Fibroblast of mammary gland (primary cell): ENCODE measurements around the gene TREM1.

Experiments
- DNase-seq: peaks from one replicate; pipeline ENCODE4 v3.0.0-alpha.2; 2010; ENCODE audit warnings: low read depth
- H3K4me3 ChIP-seq: 2 replicates; pipeline ENCODE4 v1.5.1; 2011; ENCODE audit warnings: low read depth, mild to moderate bottlenecking, low read length, moderate library complexity; ENCODE audit not compliant: control insufficient read depth
- CTCF ChIP-seq: conservative IDR thresholded peaks from 2 replicates; pipeline ENCODE4 v1.5.1; 2011; ENCODE audit warnings: low read depth, low read length, inconsistent platforms; ENCODE audit not compliant: control insufficient read depth, insufficient read depth

Gene TREM1

DNA sequence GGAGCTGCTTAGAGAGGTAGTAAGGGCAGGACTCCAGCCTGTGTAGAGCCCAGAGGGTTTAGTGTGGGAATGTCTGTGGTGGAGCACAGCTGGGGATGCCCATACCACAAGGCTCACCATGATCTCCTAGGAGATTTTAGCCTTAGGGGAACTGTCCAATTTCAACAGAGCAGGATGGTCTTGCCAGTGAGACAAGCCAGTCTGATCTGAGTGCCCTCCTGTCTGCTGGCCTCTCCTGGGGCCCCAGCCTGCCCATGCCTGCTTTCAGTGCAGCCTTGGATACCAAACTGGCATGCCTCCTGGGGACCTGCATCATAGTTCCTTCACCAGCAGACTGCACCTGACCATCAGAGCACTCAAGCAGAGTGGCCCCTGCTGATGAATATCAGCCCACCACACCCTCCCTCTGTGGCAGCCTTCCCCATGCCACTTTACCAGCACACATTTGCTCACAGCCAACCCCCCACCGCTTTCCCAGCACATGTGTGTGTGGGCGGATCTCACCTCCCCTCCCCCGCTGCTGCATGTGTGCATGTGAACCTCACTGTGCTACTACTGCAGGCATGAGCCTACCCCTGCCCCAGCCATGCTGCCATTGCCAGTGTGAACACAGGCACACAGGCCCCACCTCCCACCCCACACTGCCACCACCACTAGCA lies 7.9 kb upstream of the TREM1 start:
- TF ChIP-seq CTCF, result no peak
- no peak for DNase-seq
- H3K4me3 ChIP-seq, result no peak overlapping the region

DNA sequence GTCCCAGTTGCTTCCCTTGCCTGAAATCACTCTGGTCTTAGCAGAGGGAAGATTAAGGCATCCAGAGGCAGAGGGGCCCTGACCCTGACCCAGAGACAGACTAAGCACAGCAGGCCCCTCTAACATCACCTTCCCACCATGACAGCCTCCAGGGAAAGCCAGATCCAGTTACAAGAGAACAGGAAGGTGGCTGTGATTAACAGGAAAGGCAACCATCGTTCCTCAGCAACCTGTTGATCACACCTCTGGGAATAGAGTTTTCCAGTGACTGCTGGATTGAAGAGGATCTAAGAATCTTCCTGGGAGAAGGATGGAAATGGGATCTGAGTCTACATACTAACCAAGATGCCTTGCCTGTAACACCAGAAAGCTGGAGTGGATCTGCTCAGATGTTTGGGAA lies 5.2 kb upstream of the TREM1 start:
- no peak for TF ChIP-seq CTCF
- no peak overlapping the region for H3K4me3 ChIP-seq
- DNase-seq, result no peak

- no peak for TF ChIP-seq CTCF
- H3K4me3 ChIP-seq, result no peak overlapping the region
- DNase-seq, result no peak
These were observed 3.3 kb upstream of the TREM1 start for GRCh38 chr6:41289815-41290214.

DNA sequence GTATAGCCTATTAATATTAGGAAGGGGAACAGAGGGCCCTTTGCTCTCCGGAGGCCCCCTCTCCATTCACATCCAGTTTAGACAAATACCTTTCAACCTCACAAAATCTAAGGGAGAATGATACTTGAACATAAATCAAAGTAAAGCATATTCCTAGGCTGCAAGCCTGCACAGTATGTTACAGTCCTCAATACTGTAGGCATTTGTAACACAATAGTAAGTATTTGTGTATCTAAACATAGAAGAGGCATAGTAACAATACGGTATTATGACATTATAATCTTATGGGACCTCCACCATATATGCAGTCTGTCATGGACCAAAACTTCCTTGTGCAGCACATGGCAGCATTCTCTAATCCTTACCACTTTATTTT lies 2.3 kb upstream of the TREM1 start:
- DNase-seq, result no peak
- no peak for TF ChIP-seq CTCF
- H3K4me3 ChIP-seq, result no peak overlapping the region

DNA sequence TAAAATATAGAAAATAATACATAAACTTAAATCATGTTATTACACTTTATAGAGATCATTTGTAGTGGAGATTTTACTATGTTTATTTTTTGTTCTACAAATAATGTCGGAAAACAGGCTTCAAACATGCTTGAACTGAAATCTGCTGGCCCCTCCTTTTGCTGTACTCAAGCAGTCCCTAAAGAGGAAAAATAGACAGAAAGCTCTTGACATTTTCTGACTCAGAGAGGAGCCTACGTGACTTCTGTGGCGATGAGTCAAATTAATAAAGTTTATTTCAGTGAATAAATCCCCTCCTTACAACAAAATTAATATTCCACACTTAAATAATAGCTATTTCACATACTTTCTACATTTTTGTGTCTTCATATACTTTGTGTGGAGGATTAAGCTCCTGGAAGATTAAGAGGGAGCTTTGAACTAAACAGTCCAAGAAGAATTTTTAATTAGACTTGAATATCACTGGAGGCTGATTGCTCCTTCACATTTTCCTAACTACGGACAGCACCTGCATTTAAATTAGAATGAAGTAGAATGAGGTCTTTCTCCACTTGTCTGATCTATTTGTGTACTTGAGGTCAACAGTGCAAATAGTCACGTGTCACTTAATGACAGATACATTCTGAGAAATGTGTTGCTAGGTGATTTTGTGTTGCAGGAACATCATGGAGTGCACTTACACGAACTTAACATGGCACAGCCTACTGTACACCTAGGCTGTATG lies 1.7 kb upstream of the TREM1 start:
- no peak for TF ChIP-seq CTCF
- no peak overlapping the region for H3K4me3 ChIP-seq
- DNase-seq, result peak; percentile 62

- no peak for TF ChIP-seq CTCF
- peak; percentile 75 for DNase-seq
- H3K4me3 ChIP-seq, result no peak overlapping the region
These were observed 1.8 kb downstream of the TREM1 start for GRCh38 chr6:41284726-41285125.
